Transverse colon (tissue), 4 donors: ENCODE data around the gene PEAK3.

Experiments
- EP300 ChIP-seq: sonication (generic); formaldehyde crosslinking; IDR thresholded peaks from one replicate; pipeline ENCODE4 v1.6.1; 2017; ENCODE audit warnings: antibody characterized with exemption, low read depth
- POLR2A ChIP-seq: fragments of 450-650 bp; IDR thresholded peaks from one replicate; pipeline ENCODE4 v1.6.1; 2016; ENCODE audit warnings: antibody characterized with exemption, mild to moderate bottlenecking, moderate library complexity
- POLR2AphosphoS5 ChIP-seq, 3 donors: sonication (generic); formaldehyde crosslinking; IDR thresholded peaks; one replicate each; pipeline ENCODE4 v1.6.1; 2016; ENCODE audit warnings: antibody characterized with exemption in 3 of 3
- TF ChIP-seq, protein P1 (sequence below), 5 experiments: fragments of 200-600 bp in 3 of 5; fragments of 450-650 bp in 2 of 5; sonication (generic) in 3 of 5; IDR thresholded peaks; 1 replicate in 2 of 5; 2 replicates in 3 of 5; pipeline ENCODE4 v1.5.1; 2016 to 2017; ENCODE audit warnings: antibody characterized with exemption in 5 of 5, inconsistent platforms in 3 of 5, mild to moderate bottlenecking in 2 of 5, moderate library complexity in 1 of 5

DNA sequence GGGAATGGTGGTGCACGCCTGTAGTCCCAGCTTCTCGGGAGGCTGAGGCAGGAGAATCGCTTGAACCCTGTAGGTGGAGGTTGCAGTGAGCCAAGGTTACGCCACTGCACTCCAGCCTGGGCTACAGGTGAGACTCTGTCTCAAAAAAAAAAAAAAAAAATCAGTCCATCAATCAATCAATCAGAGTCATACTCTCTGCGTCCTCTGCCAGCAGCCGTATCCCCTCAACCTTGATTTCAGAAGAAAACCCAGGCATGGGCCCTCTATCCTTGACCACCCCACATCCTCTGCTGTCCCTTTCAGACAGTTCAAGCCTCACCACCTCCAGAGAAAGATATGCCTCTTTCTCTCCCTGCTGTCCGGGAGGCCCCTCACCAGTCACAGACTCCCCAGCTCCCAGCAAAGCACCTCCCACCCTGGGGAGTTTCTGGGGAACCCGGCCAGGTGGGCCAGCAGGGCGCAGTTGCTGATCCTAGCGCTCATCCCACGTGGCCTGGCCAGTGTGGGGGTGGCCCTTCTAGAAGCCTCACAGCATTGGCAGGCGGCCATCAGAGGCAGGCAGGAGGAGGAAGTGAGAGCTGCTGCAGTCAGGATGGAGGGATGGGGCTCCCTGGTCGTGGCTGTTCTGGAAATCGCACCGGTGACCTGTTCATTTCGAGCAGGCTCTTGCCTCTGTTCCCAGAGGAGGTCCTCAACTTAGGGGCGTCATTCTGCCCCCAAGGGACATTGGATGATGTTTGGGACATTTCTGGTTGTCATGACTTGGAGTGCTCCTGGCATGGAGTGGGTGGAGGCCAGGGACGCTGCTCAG is 15.6 kb downstream of the PEAK3 start:
- TF ChIP-seq EP300, result no peak
- TF ChIP-seq, protein P1, sequence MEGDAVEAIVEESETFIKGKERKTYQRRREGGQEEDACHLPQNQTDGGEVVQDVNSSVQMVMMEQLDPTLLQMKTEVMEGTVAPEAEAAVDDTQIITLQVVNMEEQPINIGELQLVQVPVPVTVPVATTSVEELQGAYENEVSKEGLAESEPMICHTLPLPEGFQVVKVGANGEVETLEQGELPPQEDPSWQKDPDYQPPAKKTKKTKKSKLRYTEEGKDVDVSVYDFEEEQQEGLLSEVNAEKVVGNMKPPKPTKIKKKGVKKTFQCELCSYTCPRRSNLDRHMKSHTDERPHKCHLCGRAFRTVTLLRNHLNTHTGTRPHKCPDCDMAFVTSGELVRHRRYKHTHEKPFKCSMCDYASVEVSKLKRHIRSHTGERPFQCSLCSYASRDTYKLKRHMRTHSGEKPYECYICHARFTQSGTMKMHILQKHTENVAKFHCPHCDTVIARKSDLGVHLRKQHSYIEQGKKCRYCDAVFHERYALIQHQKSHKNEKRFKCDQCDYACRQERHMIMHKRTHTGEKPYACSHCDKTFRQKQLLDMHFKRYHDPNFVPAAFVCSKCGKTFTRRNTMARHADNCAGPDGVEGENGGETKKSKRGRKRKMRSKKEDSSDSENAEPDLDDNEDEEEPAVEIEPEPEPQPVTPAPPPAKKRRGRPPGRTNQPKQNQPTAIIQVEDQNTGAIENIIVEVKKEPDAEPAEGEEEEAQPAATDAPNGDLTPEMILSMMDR (IDR thresholded peaks at IDR 0.05), result no peak
- no peak for TF ChIP-seq POLR2A
- TF ChIP-seq POLR2AphosphoS5 (IDR thresholded peaks at IDR 0.05), result peak; percentile 7 to 70 (median 51)
